Activated gamma-delta T cell treated with Interleukin-2 at 50 U/mL for 16 hours (primary cell): ENCODE measurements around the gene ABCA10.
"Not testable (repeated sequence)": the region's sequence is repeated elsewhere in the genome, so short reads cannot be mapped to it uniquely, and the experiment has no call there.

Experiments
- DNase-seq: peaks from one replicate; pipeline ENCODE4 v3.0.0-alpha.2; 2020

ABCA10 gene

GRCh38 chr17:69223809-69224208 is 4.8 kb downstream of the ABCA10 start:
- no peak for DNase-seq

- no peak for DNase-seq
These were observed 5.8 kb downstream of the ABCA10 start for GRCh38 chr17:69222707-69223258.

- DNase-seq = no peak
These were observed 8.5 kb downstream of the ABCA10 start for GRCh38 chr17:69220098-69220497.

DNA sequence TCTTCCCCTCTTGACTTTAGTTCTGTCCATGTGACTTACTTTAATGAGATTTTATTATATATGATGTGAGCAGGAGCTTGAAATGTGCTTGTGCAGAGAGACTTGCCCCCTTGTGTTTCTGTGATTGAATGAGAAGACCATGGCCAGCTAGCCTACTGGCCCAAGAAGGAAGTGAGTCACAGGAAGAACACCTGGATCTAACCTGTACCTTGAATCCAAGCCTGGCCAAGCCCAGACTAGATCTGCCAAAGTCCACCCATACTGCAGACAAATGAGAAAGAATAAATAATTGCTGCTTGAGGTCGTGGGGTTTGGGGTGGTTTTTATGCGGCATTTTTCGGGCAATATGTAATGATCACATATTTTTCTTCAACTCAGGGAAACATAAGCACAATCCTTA is 9.6 kb downstream of the ABCA10 start:
- DNase-seq = no peak

- no peak for DNase-seq
These were observed 15.4 kb downstream of the ABCA10 start for GRCh38 chr17:69213059-69213813.

- no peak for DNase-seq
These were observed 20.0 kb downstream of the ABCA10 start for GRCh38 chr17:69208640-69209039.

- DNase-seq = no peak
These were observed 21.5 kb downstream of the ABCA10 start for GRCh38 chr17:69207151-69207550.

DNA sequence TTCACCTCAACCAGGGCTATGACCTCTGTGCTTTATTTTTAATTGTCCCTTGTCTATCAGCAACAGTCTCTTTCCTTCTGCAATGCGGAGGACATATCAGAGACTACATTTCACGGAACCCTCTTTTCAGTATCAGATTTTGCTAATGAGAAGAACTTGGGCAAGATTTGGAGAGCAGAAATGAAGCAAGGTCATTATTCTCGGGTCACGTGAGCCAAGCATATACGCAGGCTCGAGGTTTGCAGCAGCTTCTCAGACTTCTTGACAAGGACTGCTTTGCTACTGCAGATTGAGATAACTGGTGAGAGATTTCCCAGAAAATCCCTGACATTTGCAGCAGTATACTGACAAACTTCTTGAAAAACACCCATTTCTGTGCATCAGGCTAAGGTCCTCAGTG is 30.4 kb downstream of the ABCA10 start:
- no peak for DNase-seq

GRCh38 chr17:69196105-69196653 is 32.4 kb downstream of the ABCA10 start:
- DNase-seq = not testable (repeated sequence)

DNA sequence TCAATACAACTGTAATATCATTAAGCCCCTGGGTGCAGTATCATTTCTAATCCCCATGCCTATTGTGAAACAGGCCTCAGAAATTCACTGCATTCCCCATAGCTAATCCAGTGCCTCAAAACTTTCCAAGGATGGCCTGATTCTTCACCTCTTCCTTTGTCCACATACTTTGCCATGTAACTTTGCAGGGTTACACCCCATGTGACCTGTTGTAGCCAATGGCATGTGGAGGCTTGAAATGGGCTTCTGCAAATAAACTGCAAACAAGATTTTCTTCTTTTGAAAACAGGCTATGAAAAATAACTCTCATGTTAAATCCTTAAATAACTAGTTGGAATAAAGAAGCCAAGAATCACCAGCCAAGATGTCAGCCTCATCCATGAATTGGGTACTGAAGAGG is 35.9 kb downstream of the ABCA10 start:
- no peak for DNase-seq

DNA sequence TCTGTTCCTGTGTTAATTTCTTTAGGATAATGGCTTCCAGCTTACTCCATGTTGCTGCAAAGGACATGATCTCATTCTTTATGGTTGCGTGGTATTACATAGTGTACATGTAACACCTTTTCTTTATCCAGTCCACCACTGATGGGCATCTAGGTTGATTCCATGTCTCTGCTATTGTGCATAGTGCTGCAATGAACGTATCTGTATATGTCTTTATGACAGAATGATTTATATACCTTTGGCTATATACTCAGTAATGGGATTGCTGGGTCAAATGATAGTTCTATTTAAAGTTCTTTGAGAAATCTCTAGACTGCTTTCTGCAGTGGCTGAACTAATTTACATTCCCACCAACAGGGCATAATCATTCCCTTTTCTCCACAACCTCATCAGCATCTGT is 39.8 kb downstream of the ABCA10 start:
- no peak for DNase-seq

DNA sequence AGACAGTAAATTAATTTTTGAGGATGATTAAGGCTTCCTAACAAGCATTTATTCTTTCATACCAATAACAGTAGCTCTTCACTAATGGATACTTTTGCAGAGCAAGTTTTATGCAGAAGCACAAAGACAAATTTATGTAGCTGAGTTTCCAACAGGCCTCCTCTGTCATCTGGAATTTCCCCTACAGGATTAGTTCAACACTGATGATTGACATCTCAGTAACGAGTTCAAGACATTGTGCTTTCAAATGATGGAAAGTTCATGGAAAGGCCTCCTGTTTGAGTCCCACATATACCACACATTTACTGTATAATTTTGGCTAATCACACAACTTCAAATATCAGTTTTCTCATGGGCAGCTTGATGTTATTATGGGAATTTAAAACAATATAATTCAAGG is 40.6 kb downstream of the ABCA10 start:
- no peak for DNase-seq

DNA sequence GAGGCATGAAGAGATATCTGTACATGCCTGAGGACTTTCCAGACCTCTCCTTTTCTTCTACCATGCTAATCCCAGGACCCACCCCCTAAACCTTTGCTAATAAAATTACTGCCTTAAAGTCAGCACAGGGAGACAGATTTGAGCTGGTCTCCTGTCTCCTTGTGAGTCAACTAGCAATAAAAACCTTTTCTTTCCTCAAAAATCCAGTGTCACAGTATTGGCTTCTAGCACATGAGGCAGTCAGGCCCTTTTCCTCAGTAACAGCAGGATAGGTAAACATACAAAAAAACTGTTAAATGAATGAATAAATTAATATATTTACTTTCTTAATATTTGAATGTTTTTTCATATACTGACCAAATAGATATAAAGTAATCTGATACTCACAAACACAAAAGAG is 41.3 kb downstream of the ABCA10 start:
- DNase-seq = no peak

DNA sequence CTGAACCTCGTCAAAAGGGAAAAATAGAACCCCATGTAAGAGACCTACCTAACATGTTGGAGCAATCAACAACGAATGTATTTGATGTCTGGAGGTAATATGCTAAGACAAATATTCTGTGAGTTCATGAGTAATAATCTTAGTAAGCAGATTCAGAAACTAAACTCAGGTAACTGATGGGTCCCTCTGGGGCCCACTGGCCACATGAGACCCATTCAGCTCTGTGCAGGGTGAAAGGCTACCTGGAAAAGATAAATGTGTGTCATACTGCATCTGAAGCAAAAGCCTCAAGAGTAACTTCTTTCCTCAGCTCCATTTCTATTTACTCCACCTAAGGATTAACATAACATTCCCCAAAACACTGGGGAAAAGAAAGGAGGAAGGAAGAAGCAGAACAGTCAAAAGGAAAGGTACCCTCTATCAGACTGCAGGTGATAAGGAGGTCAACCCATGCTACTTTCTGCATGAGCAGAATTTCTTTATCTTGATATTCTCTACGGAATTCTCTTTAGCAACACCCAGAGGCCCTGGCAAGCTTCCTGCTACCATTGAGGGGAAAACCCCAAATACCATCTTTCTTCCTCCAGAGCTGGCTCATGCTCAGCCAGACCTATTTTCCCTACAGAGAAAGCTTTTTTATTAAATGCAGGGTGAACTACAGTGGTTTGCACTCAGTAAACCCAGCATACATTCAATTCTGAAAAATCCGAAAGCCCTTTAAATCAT is 49.2 kb downstream of the ABCA10 start:
- DNase-seq = no peak

DNA sequence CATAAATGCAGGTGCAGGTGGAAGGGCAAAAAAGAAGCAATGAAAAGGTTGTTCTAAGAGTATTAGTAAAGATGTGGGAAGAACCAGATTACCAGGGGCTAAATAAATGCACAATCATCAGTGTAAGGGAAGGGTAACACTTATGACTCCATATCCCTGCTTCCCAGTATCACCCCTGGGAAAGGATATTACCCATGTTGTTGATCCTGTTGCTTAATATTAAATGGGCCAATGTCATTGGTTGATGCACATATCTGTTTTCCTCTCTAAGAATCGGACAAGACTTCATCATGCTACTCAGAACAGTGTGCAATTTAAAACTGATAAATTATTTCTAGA is 52.2 kb downstream of the ABCA10 start:
- DNase-seq = no peak

GRCh38 chr17:69175625-69176456 is 52.8 kb downstream of the ABCA10 start:
- DNase-seq = no peak

GRCh38 chr17:69175262-69175624 is 53.4 kb downstream of the ABCA10 start:
- no peak for DNase-seq

GRCh38 chr17:69173118-69173517 is 55.5 kb downstream of the ABCA10 start:
- no peak for DNase-seq

DNA sequence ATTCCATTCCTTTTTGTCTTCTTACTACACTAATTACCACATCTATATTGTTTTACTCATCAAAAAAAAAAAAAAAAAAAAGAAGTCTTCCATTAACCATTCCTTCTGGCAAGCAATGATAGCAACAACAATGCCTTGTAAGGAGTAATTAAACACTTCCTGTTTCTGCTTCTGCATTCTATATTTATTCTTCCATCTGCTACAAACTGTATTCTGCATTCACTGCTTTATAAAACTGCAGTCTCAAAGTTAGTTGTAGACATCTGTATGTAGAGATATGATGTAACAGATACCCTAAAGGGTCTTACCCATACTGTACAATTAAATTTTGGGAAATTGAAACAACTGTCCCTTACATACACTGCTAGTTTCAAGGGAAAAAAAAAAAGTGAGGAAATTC is 58.2 kb downstream of the ABCA10 start:
- DNase-seq = no peak

DNA sequence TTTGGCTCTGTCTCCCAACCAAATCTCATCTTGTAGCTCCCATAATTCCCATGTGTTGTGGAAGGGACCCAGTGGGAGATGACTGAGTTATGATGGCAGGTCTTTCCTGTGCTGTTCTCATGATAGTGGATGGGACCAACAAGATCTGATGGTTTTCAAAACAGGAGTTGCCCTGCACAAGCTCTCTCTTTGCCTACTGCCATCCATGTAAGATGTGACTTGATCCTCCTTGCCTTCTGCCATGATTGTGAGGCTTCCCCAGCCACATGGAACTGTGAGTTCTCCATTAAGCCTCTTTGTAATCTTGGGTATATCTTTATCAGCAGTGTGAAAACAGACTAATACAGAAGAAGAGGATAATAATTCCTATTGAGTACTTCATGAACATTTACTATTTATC is 60.0 kb downstream of the ABCA10 start:
- DNase-seq = not testable (repeated sequence)

- DNase-seq = no peak
These were observed 61.7 kb downstream of the ABCA10 start for GRCh38 chr17:69166957-69167356.

DNA sequence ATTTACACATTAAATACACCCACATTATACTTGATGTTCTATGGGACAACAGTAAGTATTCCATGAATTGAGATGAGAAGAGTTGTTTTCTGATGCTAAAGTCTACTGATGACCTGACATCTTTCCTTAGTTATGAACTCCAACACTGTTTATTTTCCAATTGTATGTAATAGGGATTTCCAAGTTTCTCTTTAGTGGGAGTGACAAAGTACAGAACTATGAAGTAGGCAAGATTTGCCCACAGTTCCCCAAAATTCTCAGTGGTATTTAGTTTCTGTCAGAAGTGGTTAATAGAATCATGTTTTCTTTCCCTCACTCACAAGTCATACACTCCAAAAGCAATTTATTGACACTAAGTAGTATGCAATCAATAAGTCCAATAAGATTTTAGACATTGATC is 64.4 kb downstream of the ABCA10 start:
- DNase-seq = no peak

DNA sequence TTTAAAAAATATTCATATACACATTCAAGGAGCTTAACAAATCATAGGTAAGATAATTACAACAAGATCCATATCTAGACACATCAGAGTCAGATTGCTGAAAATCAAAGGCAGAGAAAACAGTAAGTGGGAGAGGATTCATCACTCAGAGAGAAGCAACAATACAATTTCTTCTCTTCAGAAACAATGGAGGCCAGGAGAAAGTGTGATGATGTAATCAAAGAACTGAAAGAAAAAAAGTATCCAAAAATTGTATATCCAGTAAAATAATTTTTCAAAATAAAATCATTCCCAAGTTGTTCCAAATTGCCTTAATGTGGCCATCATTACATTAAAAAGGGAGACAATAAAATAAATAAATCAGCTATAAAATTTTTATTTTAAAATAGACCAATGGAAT is 69.2 kb downstream of the ABCA10 start:
- DNase-seq = no peak
